ENCODE measurements around the gene BICD2.
"Not testable (repeated sequence)": the region's sequence is repeated elsewhere in the genome, so short reads cannot be mapped to it uniquely, and the experiment has no call there.

Gene BICD2

DNA sequence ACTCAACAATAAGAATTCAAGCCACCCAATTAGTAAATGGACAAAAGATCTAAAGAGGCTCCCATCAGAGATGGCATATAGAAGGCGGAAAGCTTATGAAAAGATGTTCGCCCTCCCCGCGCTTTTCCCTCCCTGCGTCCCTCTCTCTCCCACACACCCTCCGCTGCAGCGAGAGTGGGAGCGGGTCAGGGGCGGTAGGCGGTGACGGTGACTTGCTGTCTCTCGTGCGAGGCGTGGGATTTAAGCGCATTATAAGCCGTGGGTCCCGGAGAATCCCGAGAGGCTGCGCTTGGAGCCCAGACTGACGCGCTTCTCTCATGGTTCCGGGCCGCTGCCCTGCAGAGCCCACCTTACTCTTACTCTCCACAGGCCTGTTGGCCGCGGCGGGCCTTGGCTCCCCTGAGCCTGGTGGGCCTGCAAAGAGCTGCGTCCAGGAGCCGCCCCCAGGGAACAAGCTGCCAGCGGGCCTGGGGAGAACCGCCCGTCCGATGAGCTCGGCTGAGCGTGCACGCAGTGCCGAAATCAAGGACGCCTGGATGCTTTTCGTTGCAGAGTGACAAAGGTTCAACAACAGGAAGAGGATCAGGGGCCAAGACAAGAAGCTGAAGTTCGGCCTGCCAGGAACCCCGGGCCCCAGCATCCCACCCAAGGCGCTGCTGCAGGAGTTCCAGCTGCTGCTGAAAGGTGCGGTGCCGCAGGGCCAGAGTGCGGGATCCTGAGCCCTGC lies 42.6 kb upstream of the BICD2 start:
- Histone ChIP-seq H3K4me3 (ENCODE audit: severe bottlenecking) (no peak overlapping the region), H3K4me1 (ENCODE audit: insufficient read depth, poor library complexity, severe bottlenecking) (no peaks in the 10 kb centered on the region), H3K9me3 (ENCODE audit: severe bottlenecking) (no peaks in the 10 kb centered on the region), H3K27ac (ENCODE audit: poor library complexity, severe bottlenecking) (no peak overlapping the region), H3K36me3 (ENCODE audit: low read depth) (no peaks in the 10 kb centered on the region), H3K27me3 (ENCODE audit: insufficient read depth, poor library complexity, severe bottlenecking) (peaks cover 60% of the 10 kb centered on the region)
- ATAC-seq (ENCODE audit: low read depth) (no peak), DNase-seq (ENCODE audit: low spot score) (no peak)
- TF ChIP-seq CTCF (IDR thresholded peaks at IDR 0.05; ENCODE audit: poor library complexity, severe bottlenecking): no peak

DNA sequence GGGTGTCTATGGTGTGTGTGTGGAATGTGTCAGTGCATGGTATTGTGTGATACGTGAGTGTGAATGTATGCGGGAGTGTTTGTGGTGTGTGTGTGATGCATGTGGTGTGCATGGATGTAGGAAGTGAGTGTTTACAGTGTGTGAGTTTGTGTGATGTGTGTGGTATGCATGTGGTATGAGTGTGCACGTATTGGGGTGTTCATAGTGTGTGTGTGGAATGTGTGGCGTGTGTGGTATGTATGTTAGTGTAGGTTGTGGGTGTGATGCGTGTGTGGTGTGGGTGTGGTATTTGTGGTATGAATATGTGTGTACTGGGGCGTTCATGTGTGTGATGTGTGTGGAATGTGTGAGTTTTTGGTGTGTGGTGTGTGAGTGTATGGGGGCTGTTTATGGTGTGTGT lies 40.1 kb upstream of the BICD2 start:
- no peak overlapping the region for H3K4me3 ChIP-seq (ENCODE audit: severe bottlenecking)
- H3K36me3 ChIP-seq (ENCODE audit: low read depth): no peaks in the 10 kb centered on the region
- no peak for TF ChIP-seq CTCF (IDR thresholded peaks at IDR 0.05; ENCODE audit: poor library complexity, severe bottlenecking)
- peaks cover 9% of the 10 kb centered on the region for H3K4me1 ChIP-seq (ENCODE audit: insufficient read depth, poor library complexity, severe bottlenecking)
- DNase-seq (ENCODE audit: low spot score) (no peak), ATAC-seq (ENCODE audit: low read depth) (no peak)
- H3K27ac ChIP-seq (ENCODE audit: poor library complexity, severe bottlenecking): no peak overlapping the region
- no peaks in the 10 kb centered on the region for H3K9me3 ChIP-seq (ENCODE audit: severe bottlenecking)
- H3K27me3 ChIP-seq (ENCODE audit: insufficient read depth, poor library complexity, severe bottlenecking): peaks cover 35% of the 10 kb centered on the region

- H3K36me3 ChIP-seq (ENCODE audit: low read depth): no peaks in the 10 kb centered on the region
- ATAC-seq (ENCODE audit: low read depth): no peak
- no peak for TF ChIP-seq CTCF (IDR thresholded peaks at IDR 0.05; ENCODE audit: poor library complexity, severe bottlenecking)
Measured at GRCh38 chr9:92798358-92798757, 33.7 kb upstream of the BICD2 start.

DNA sequence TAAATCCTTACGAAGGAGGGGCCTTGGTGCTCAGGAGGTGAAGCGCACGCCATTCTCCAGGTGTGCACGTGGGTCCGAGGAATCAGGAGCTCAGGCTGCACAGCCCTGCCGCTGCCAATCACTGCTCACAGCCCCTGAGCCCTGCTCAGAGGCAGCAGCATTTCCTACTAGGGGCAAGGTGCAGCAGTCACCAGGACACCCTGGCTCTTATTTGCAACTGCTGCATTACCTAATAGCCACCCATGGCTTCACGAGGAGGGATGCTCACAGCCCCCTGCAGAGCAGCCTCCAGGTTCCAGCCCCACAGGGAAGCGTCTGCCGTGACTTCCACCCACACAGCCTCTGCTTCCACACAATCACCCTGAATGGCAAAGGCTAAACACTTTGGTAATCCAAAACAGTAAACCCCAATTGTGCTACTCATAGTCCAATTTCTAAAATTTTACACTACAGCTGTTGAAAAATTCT lies 31.7 kb upstream of the BICD2 start:
- DNase-seq (ENCODE audit: low spot score); H3K9me3 ChIP-seq (ENCODE audit: severe bottlenecking); H3K27ac ChIP-seq (ENCODE audit: poor library complexity, severe bottlenecking); H3K36me3 ChIP-seq (ENCODE audit: low read depth); H3K4me3 ChIP-seq (ENCODE audit: severe bottlenecking); H3K4me1 ChIP-seq (ENCODE audit: insufficient read depth, poor library complexity, severe bottlenecking); H3K27me3 ChIP-seq (ENCODE audit: insufficient read depth, poor library complexity, severe bottlenecking); ATAC-seq (ENCODE audit: low read depth): not testable (repeated sequence)

More at GRCh38 chr9:92798358-92798757, 33.7 kb upstream of the BICD2 start:
- Histone ChIP-seq H3K9me3 (ENCODE audit: severe bottlenecking) (no peaks in the 10 kb centered on the region), H3K27ac (ENCODE audit: poor library complexity, severe bottlenecking) (no peak overlapping the region), H3K4me3 (ENCODE audit: severe bottlenecking) (no peak overlapping the region), H3K4me1 (ENCODE audit: insufficient read depth, poor library complexity, severe bottlenecking) (peaks cover 9% of the 10 kb centered on the region), H3K27me3 (ENCODE audit: insufficient read depth, poor library complexity, severe bottlenecking) (no peaks in the 10 kb centered on the region)
- no peak for DNase-seq (ENCODE audit: low spot score)

GRCh38 chr9:92795598-92796336 lies 31.1 kb upstream of the BICD2 start:
- Histone ChIP-seq H3K4me3 (ENCODE audit: severe bottlenecking) (no peak overlapping the region), H3K27ac (ENCODE audit: poor library complexity, severe bottlenecking) (no peak overlapping the region), H3K36me3 (ENCODE audit: low read depth) (no peaks in the 10 kb centered on the region), H3K4me1 (ENCODE audit: insufficient read depth, poor library complexity, severe bottlenecking) (peaks cover 8% of the 10 kb centered on the region), H3K9me3 (ENCODE audit: severe bottlenecking) (no peaks in the 10 kb centered on the region), H3K27me3 (ENCODE audit: insufficient read depth, poor library complexity, severe bottlenecking) (no peaks in the 10 kb centered on the region)
- TF ChIP-seq CTCF (IDR thresholded peaks at IDR 0.05; ENCODE audit: poor library complexity, severe bottlenecking): no peak
- DNase-seq (ENCODE audit: low spot score): no peak
- ATAC-seq (ENCODE audit: low read depth): no peak

Measured in RWPE2 (cell line).